Bone marrow (tissue), 2 donors: ENCODE measurements around the gene DHRS1.
"Not testable (repeated sequence)": the region's sequence is repeated elsewhere in the genome, so short reads cannot be mapped to it uniquely, and the experiment has no call there.

Source experiments
- DNase-seq, 2 donors: peaks; one replicate each; lab custom pipeline; 2025; lab: John Stamatoyannopoulos, UW

Gene DHRS1

DNA sequence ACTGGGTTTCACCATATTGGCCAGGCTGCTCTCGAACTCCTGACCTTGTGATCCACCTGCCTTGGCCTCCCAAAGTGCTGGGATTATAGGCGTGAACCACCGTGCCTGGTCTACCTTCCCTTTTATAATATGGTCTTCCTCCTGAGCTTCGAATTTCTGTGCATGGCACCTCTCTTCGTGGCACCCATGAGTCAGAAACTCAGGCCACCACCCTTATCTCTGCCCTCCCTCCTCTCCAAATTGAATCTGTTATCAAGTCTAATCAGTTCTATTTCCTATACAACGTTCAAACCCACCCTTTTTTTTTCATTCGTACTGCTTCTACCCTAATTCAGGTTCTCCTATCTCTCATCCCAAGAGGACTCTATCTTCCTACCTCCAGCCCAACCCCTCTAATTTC, 52.2 kb downstream of the DHRS1 start:
- no peak for DNase-seq

GRCh38 chr14:24246765-24247212, 52.8 kb downstream of the DHRS1 start:
- peak in 1 of 2 donors; percentile 71 for DNase-seq

- not testable (repeated sequence) for DNase-seq
Observed at GRCh38 chr14:24245350-24245749, 54.2 kb downstream of the DHRS1 start.

- peak in 1 of 2 donors; percentile 79 for DNase-seq
Observed at GRCh38 chr14:24243336-24243836, 56.2 kb downstream of the DHRS1 start.

DNA sequence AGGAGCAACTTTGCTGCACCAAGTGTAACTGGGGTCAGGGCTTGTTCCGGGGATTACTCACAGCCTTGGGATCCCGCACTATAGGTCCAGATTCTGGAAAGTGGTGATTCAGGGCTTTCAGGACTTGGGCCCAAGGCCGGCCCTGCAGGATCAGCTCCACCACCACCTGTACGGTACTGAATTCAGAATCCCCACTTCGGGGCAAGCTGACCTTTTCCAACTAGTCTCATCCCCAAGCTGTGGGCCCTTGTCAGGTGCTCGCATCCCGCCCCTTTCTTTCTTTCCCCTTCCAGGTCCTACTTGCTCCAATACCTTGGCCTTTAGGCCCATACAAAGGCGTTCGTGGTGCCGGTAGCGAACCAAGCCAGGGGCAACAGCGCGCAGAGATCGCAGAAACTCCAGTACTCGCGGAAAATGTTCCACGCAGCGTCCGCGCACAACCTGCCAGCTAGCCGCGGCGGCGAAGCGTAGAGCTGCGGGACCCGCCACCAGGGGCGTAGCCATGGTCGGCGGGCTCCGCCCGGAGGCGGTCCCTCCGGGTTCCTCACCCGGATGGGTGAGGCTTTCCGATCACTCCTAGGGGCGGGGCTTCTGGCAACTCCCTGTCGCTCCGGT, 57.6 kb downstream of the DHRS1 start:
- no peak for DNase-seq
